ENCODE measurements around the gene PRPF6. TPM values are rescaled to one million over a fixed set of nuclear protein-coding genes. Genes with fewer than 3 reads are reported as not detected.

The PRPF6 gene
- total and polyA plus RNA-seq, 8 donors = 27.2 to 49.2 (median 35.7) TPM

- no peak overlapping the region for H3K4me3 ChIP-seq
- no peak for ATAC-seq
- WGBS, 2 donors = 92 to 93% methylated on average over 26 of the region's 26 CpGs
- no peaks in the 10 kb centered on the region for H3K9me3 ChIP-seq
- FAIRE-seq = no peak
- H3K27me3 ChIP-seq = no peaks in the 10 kb centered on the region
- TF ChIP-seq, protein P1, sequence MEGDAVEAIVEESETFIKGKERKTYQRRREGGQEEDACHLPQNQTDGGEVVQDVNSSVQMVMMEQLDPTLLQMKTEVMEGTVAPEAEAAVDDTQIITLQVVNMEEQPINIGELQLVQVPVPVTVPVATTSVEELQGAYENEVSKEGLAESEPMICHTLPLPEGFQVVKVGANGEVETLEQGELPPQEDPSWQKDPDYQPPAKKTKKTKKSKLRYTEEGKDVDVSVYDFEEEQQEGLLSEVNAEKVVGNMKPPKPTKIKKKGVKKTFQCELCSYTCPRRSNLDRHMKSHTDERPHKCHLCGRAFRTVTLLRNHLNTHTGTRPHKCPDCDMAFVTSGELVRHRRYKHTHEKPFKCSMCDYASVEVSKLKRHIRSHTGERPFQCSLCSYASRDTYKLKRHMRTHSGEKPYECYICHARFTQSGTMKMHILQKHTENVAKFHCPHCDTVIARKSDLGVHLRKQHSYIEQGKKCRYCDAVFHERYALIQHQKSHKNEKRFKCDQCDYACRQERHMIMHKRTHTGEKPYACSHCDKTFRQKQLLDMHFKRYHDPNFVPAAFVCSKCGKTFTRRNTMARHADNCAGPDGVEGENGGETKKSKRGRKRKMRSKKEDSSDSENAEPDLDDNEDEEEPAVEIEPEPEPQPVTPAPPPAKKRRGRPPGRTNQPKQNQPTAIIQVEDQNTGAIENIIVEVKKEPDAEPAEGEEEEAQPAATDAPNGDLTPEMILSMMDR (IDR thresholded peaks at IDR 0.05) = no peak
- peaks cover 0 to 36% (median 11%) of the 10 kb centered on the region in 3 donors for H3K36me3 ChIP-seq
- no peak overlapping the region for H3K27ac ChIP-seq
- peaks cover 0 to 5% (median 0%) of the 10 kb centered on the region in 3 donors for H3K4me1 ChIP-seq
- intact Hi-C loops (cut with DNase I) = loop anchor here in 1 of 3 donors (10.0 kb wide), 1 partner anchor 417 kb away; the partner anchor contains the start of gene SRMS
- peak in 2 of 6 donors; percentile 30 to 72 for DNase-seq
Observed at GRCh38 chr20:63961664-63962425, 19.1 kb upstream of the PRPF6 start.

DNA sequence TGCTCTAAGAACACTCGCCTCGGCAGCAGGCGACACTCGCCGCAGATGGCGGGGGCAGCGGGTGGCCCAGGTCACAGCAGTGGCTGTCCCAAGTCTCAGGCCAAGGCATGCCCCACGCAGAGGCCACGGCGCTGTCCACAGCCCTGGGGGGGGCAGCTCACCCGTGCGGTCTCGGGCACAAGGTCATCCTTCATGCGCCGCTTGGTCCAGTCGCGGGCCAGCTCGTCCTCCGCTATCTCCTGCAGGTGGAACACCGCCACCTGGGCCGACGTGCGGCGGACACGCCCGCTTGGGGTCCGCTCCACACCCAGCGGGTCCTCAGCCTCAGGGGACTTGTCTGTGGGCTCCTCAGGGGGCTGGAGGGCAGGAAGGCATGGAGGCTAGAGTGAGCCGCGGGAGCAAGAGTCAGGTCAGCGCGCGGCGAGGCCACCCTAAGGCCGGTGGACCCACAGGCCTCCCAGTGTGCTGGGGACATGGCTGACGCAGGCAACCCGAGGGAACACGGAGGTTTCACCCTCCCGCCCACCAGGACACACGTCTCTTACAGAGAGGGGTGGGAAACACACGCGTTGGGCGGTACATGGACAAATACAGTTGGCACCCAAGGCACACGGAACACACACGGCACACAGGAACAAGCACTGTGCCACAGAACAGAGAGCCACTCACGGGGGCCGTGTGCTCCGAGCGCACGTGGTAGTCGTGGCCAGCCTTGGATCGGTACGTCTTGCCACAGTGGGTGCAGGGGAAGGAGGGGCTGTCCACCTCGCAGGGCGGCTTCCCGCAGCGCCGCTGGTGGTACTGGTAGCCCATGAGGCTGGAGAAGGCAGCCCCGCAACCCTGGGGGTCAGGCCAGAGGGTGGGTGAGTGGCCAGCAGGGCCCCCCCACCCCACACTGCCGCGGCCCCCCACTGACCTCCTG is 18.2 kb upstream of the PRPF6 start:
- ATAC-seq (no peak), DNase-seq (peak in 2 of 6 donors; percentile 47 to 75), FAIRE-seq (no peak)
- Histone ChIP-seq H3K27ac (no peak overlapping the region), H3K9me3 (no peaks in the 10 kb centered on the region), H3K36me3 (peaks cover 0 to 36% (median 11%) of the 10 kb centered on the region in 3 donors), H3K4me3 (no peak overlapping the region), H3K27me3 (no peaks in the 10 kb centered on the region), H3K4me1 (no peaks in the 10 kb centered on the region)
- intact Hi-C loops (cut with DNase I) = loop anchor here in 1 of 3 donors (10.0 kb wide), 1 partner anchor 418 kb away; the partner anchor contains the start of gene SRMS
- TF ChIP-seq, protein P1 (IDR thresholded peaks at IDR 0.05) = no peak
- WGBS, 2 donors = 96 to 97% methylated on average over 61 of the region's 61 CpGs

DNA sequence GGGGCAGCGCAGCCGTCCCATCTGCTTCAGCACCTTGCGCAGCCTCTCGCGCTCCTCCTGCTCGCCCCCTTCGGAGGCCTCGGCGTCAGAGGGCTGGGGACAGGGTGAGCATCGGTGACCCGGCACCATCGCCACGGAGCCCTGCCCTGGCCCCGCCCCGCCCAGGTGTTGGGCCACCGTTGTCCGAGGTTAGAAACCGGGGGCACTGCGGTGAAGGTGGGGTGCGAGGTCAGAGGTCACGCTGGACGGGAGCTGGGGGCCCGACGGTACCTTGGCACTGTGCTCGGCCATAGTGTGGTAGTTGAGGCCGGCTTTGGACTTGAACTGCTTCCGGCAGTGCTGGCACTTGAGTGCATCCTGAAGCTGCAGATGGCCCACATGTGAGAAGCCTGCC is 17.6 kb upstream of the PRPF6 start:
- ATAC-seq (no peak), DNase-seq (peak in 2 of 6 donors; percentile 36 to 77), FAIRE-seq (no peak)
- TF ChIP-seq, protein P1 (IDR thresholded peaks at IDR 0.05) = no peak
- Histone ChIP-seq H3K9me3 (no peaks in the 10 kb centered on the region), H3K27me3 (no peaks in the 10 kb centered on the region), H3K4me3 (no peak overlapping the region), H3K4me1 (no peaks in the 10 kb centered on the region), H3K36me3 (peaks cover 0 to 36% (median 11%) of the 10 kb centered on the region in 3 donors), H3K27ac (no peak overlapping the region)
- intact Hi-C loops (cut with DNase I) = loop anchor here in 1 of 3 donors (10.0 kb wide), 1 partner anchor 419 kb away; the partner anchor contains the start of gene SRMS
- WGBS, 2 donors = 92 to 95% methylated on average over 27 of the region's 27 CpGs

DNA sequence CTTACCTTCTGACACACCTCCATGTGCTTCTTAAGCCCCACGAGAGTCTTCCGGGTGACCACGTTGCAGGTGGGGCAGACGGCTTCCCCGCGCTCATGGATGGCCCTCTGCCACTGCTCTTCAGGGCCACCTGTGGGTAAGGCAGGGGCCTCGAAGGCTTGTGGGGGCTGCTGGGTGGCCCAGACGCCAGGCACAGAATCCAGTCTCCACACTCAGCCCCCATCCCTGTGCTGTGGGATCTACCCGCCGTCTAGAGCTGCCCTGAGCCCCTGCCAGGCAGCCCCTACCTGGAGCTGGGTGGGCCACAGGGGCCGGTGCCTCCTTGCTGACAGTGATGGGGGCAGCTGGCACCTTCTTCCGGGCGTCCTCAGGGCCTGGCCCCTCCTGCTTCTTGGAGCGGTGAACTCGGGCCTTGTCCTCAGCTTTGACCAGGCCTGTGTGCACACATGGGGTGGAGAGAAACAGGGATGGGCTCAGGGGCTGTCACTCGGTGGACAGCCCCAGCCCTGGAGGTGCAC is 17.1 kb upstream of the PRPF6 start:
- H3K4me3 ChIP-seq = no peak overlapping the region
- no peaks in the 10 kb centered on the region for H3K27me3 ChIP-seq
- no peak for FAIRE-seq
- 94 to 97% methylated on average over 15 to 16 of the region's 16 CpGs for WGBS, 2 donors
- intact Hi-C loops (cut with DNase I) = loop anchor here in 1 of 3 donors (10.0 kb wide), 1 partner anchor 419 kb away; the partner anchor contains the start of gene SRMS
- no peak for ATAC-seq
- no peaks in the 10 kb centered on the region for H3K9me3 ChIP-seq
- peaks cover 0 to 36% (median 11%) of the 10 kb centered on the region in 3 donors for H3K36me3 ChIP-seq
- TF ChIP-seq, protein P1 (IDR thresholded peaks at IDR 0.05) = no peak
- H3K27ac ChIP-seq = no peak overlapping the region
- H3K4me1 ChIP-seq = peaks cover 0 to 3% (median 0%) of the 10 kb centered on the region in 3 donors
- DNase-seq = peak in 1 of 6 donors; percentile 30
